Measurements from ENCODE around the gene ABTB1.
"Not testable (repeated sequence)": the region's sequence is repeated elsewhere in the genome, so short reads cannot be mapped to it uniquely, and the experiment has no call there.

DNA sequence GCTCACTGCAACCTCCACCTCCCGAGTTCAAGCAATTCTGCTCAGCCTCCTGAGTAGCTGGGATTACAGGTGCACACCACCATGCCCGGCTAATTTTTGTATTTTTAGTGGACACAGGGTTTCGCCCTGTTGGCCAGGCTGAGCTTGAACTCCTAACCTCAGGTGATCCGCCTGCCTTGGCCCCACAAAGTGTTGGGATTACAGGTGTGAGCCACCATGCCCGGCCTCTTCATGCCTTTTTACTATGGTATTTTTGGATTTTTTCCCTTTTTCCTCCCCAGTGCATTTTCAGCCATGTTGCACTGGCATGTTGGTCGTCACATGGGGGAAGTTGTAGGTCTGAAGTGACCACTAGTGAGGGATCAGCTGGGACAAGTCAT lies 9.4 kb downstream of the ABTB1 start:
- TF ChIP-seq, protein P1, sequence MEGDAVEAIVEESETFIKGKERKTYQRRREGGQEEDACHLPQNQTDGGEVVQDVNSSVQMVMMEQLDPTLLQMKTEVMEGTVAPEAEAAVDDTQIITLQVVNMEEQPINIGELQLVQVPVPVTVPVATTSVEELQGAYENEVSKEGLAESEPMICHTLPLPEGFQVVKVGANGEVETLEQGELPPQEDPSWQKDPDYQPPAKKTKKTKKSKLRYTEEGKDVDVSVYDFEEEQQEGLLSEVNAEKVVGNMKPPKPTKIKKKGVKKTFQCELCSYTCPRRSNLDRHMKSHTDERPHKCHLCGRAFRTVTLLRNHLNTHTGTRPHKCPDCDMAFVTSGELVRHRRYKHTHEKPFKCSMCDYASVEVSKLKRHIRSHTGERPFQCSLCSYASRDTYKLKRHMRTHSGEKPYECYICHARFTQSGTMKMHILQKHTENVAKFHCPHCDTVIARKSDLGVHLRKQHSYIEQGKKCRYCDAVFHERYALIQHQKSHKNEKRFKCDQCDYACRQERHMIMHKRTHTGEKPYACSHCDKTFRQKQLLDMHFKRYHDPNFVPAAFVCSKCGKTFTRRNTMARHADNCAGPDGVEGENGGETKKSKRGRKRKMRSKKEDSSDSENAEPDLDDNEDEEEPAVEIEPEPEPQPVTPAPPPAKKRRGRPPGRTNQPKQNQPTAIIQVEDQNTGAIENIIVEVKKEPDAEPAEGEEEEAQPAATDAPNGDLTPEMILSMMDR (conservative IDR thresholded peaks at IDR 0.05; ENCODE audit: low read length): not testable (repeated sequence)
- TF ChIP-seq EZH2phosphoT487 (IDR thresholded peaks at IDR 0.05; ENCODE audit: borderline replicate concordance): not testable (repeated sequence)
